GM12878 (cell line): ENCODE data around the gene PIGL. TPM values are rescaled to one million over a fixed set of nuclear protein-coding genes. Genes with fewer than 3 reads are reported as not detected.

Experiments used
- ATAC-seq: fragments of 200-7000 bp; cut with Tn5 transposase; 3 replicates; pipeline ENCODE4 v1.9.1; 2020; ENCODE audit warnings: mild to moderate bottlenecking, moderate library complexity
- BruUV-seq: library from RNA; stranded (reverse); fragments of 400-500 nt; replicated peaks from 2 replicates; lab custom pipeline; 2021; lab: Mats Ljungman, UMichigan
- CTCF ChIA-PET: fragments of 300-600 bp; sonication (Branson Sonifier 250); formaldehyde crosslinking; extraction: SDS; loops from one replicate; lab custom pipeline; 2021; ENCODE audit warnings: inconsistent platforms; lab: Yijun Ruan, JAX
- POLR2A ChIA-PET: fragments of 350-600 bp; formaldehyde crosslinking; extraction: SDS; loops from one replicate; lab custom pipeline; 2021; ENCODE audit warnings: inconsistent platforms; lab: Charles Lee
- RAD21 ChIA-PET: fragments of 300-600 bp; sonication (Branson Sonifier 250); formaldehyde crosslinking; loops from one replicate; lab custom pipeline; 2023; ENCODE audit warnings: antibody characterized with exemption; ENCODE audit not compliant: unreplicated experiment; lab: Charles Lee
- SMC1A ChIA-PET: fragments of 300-600 bp; sonication (Branson Sonifier 250); formaldehyde crosslinking; loops from one replicate; lab custom pipeline; 2023; ENCODE audit not compliant: unreplicated experiment, uncharacterized antibody; lab: Charles Lee
- DNase-seq: peaks from one replicate; pipeline ENCODE4 v3.0.0-alpha.2; 2011; ENCODE audit warnings: low read depth, low spot score
- FAIRE-seq: peaks from 3 replicates; lab custom pipeline; 2011; peaks lifted over from hg19 to GRCh38; lab: Jason Lieb, UNC
- H2AFZ ChIP-seq: 2 replicates; pipeline ENCODE4 v1.6.0; 2011; ENCODE audit warnings: low read depth, low read length, control low read depth; ENCODE audit not compliant: control insufficient read depth
- H3K27ac ChIP-seq: 2 replicates; pipeline ENCODE4 v1.5.1; 2011; ENCODE audit warnings: control low read depth; ENCODE audit not compliant: control insufficient read depth, insufficient read depth
- H3K27me3 ChIP-seq, 2 experiments: replicated peaks in 1 of 2; 2 replicates each; pipeline versions ENCODE4 v1.6.0 to v1.6.1; 2011; ENCODE audit warnings: low read length in 1 of 2; ENCODE audit not compliant: control insufficient read depth in 2 of 2, insufficient read depth in 2 of 2
- H3K36me3 ChIP-seq, 2 experiments: 2 replicates each; pipeline ENCODE4 v1.5.1; 2011; ENCODE audit warnings: low read length in 1 of 2; ENCODE audit not compliant: control insufficient read depth in 2 of 2, insufficient read depth in 2 of 2
- H3K4me1 ChIP-seq: 2 replicates; pipeline ENCODE4 v1.6.1; 2011; ENCODE audit warnings: mild to moderate bottlenecking, low read length, moderate library complexity, mixed read lengths; ENCODE audit not compliant: control insufficient read depth, insufficient read depth
- H3K4me2 ChIP-seq: 2 replicates; pipeline ENCODE4 v1.6.0; 2011; ENCODE audit warnings: control low read depth; ENCODE audit not compliant: control insufficient read depth, insufficient read depth
- H3K4me3 ChIP-seq: fragments of 200-600 bp; sonication (generic); 2 replicates; pipeline ENCODE4 v1.5.1; 2016
- H3K79me2 ChIP-seq: 2 replicates; pipeline ENCODE4 v1.6.0; 2011; ENCODE audit warnings: low read length; ENCODE audit not compliant: control insufficient read depth, insufficient read depth
- H3K9ac ChIP-seq: 2 replicates; pipeline ENCODE4 v1.8.0; 2011; ENCODE audit warnings: low read length, control low read depth, mixed read lengths; ENCODE audit not compliant: control insufficient read depth, insufficient read depth
- H3K9me3 ChIP-seq: replicated peaks from 3 replicates; pipeline ENCODE4 v1.5.1; 2011; ENCODE audit warnings: mild to moderate bottlenecking, low read length; ENCODE audit not compliant: control insufficient read depth, insufficient read depth
- H4K20me1 ChIP-seq: 2 replicates; pipeline ENCODE4 v1.6.0; 2011; ENCODE audit not compliant: control insufficient read depth, insufficient read depth
- CHD2 ChIP-seq: IDR thresholded peaks from 2 replicates; pipeline ENCODE4 v1.6.1; 2011; ENCODE audit warnings: low read depth, low read length, improper control_type of control experiment, borderline replicate concordance
- CREM ChIP-seq: IDR thresholded peaks from 2 replicates; pipeline ENCODE4 v1.6.1; 2014; ENCODE audit warnings: antibody characterized with exemption, low read depth
- ESRRA ChIP-seq: IDR thresholded peaks from 2 replicates; pipeline ENCODE4 v1.6.1; 2012; ENCODE audit warnings: mild to moderate bottlenecking, low read length, improper control_type of control experiment
- EZH2 ChIP-seq: IDR thresholded peaks from 2 replicates; pipeline ENCODE4 v1.6.1; 2012; ENCODE audit warnings: low read depth, mild to moderate bottlenecking, control low read depth, inconsistent platforms, low read length, borderline replicate concordance; ENCODE audit not compliant: control insufficient read depth
- FOXM1 ChIP-seq: IDR thresholded peaks from 2 replicates; pipeline ENCODE4 v1.6.1; 2012; ENCODE audit warnings: low read depth, mild to moderate bottlenecking, inconsistent platforms, low read length, moderate library complexity
- GABPA ChIP-seq: IDR thresholded peaks from 2 replicates; pipeline ENCODE4 v1.6.1; 2014; ENCODE audit warnings: antibody characterized with exemption, low read depth, mild to moderate bottlenecking, inconsistent platforms
- HDAC6 ChIP-seq: fragments of 200-600 bp; sonication (generic); IDR thresholded peaks from one replicate; pipeline ENCODE4 v1.8.0; 2017; ENCODE audit warnings: antibody characterized with exemption; ENCODE audit not compliant: unreplicated experiment
- JUNB ChIP-seq: IDR thresholded peaks from 2 replicates; pipeline ENCODE4 v1.6.1; 2016; ENCODE audit warnings: antibody characterized with exemption, mild to moderate bottlenecking
- LARP7 ChIP-seq: fragments of 450-650 bp; IDR thresholded peaks from 2 replicates; pipeline ENCODE4 v1.6.1; 2017; ENCODE audit warnings: mild to moderate bottlenecking
- PAX5 ChIP-seq: IDR thresholded peaks from 2 replicates; pipeline ENCODE4 v1.6.1; 2011; ENCODE audit warnings: low read depth, low read length, borderline replicate concordance
- RCOR1 ChIP-seq: conservative IDR thresholded peaks from 2 replicates; pipeline ENCODE4 v1.6.1; 2012; ENCODE audit warnings: low read depth, low read length, improper control_type of control experiment
- SUZ12 ChIP-seq: fragments of 200-600 bp; sonication (generic); IDR thresholded peaks from one replicate; pipeline ENCODE4 v1.6.1; 2018; ENCODE audit warnings: antibody characterized with exemption, mild to moderate bottlenecking; ENCODE audit not compliant: unreplicated experiment
- TBL1XR1 ChIP-seq: IDR thresholded peaks from 2 replicates; pipeline ENCODE4 v1.6.1; 2012; ENCODE audit warnings: low read depth, low read length, improper control_type of control experiment
- ZNF24 ChIP-seq: fragments of 450-650 bp; IDR thresholded peaks from 2 replicates; pipeline ENCODE4 v1.6.1; 2017; ENCODE audit warnings: antibody characterized with exemption, mild to moderate bottlenecking
- ZNF622 ChIP-seq: fragments of 450-650 bp; IDR thresholded peaks from 2 replicates; pipeline ENCODE4 v1.6.1; 2017; ENCODE audit warnings: mild to moderate bottlenecking, inconsistent platforms
- WGBS: methylation state at CpG from one replicate; pipeline ENCODE4 v1.1.6; 2016; ENCODE audit warnings: low lambda C conversion rate; ENCODE audit not compliant: insufficient replicate concordance, insufficient coverage; ENCODE audit errors: missing lambda C conversion rate; 5-methylcytosine and 5-hydroxymethylcytosine counted together
- in situ Hi-C: fragments of 300-500 bp; cut with MboI; formaldehyde crosslinking; loops from 9 replicates; pipeline ENCODE4 v1.14.3; 2018; ENCODE audit warnings: mixed read lengths
- intact Hi-C: fragments of 100-400 bp; cut with micrococcal nuclease; formaldehyde crosslinking; loops from one replicate; pipeline ENCODE4 v1.14.2; 2022; ENCODE audit not compliant: unreplicated experiment
- polyA plus RNA-seq, 11 experiments: library from polyadenylated mRNA; depleted of rRNA in 4 of 11; unstranded in 6 of 11; stranded (reverse) in 5 of 11; fragments of >200 nt; fragmentation: Nextera tagmentation in 4 of 11; fragmentation: Illumina TruSeq in 1 of 11; extraction: Ambion mirVana in 4 of 11; extraction: Trizol in 1 of 11; gene quantifications; 1 replicate in 1 of 11; 2 replicates in 10 of 11; pipeline versions ENCODE4 v1.2.1 to v1.2.3, GENCODE V29; 2011 to 2016; ENCODE audit warnings: inconsistent platforms in 2 of 11, missing spikeins in 2 of 11, low read depth in 1 of 11
- total RNA-seq, 4 experiments: library from RNA; depleted of rRNA in 3 of 4; stranded (reverse); fragments of >200 nt in 3 of 4; fragmentation: Illumina TruSeq in 1 of 4; extraction: Trizol in 1 of 4; gene quantifications; 2 replicates each; pipeline versions ENCODE4 v1.2.1 to v1.2.3, GENCODE V29; 2013 to 2021
- TF ChIP-seq, protein P1 (sequence below): fragments of 450-650 bp; IDR thresholded peaks from 2 replicates; pipeline ENCODE4 v1.6.1; 2017; ENCODE audit warnings: mild to moderate bottlenecking

Gene PIGL
- total and polyA plus RNA-seq, 10 of the 15 experiments (the other 5 are each of a cell fraction or from before 2014, with no cell fraction given): 25.9 to 52.5 (median 30.2) TPM

DNA sequence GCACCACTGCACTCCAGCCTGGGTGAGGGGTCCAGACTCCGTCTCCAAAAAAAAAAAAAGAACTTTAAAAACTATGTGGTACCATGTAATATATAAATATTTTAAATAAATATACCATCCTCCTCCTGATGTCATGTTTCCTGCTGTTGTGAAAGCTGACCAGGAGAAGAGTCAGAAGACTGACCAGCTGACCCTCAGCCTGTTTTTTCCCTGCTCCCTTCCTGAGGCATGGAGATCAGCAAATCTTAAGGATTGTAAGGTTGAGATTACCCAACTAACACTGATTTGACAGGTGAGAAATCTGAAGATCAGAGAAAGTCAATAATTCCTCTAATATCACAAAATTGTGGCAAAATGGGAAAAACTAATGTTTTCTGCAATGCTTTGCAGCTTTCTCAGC, 19.7 kb upstream of the PIGL start:
- no peak for ATAC-seq
- no TSS peak for BruUV-seq
- Histone ChIP-seq H3K9me3 (no peaks in the 10 kb centered on the region; the same call in 2 of the 3 replicates), H2AFZ (no peak overlapping the region), H3K27me3 (no peaks in the 10 kb centered on the region), H3K9ac (no peak overlapping the region), H4K20me1 (no peaks in the 10 kb centered on the region), H3K79me2 (peaks cover 54% of the 10 kb centered on the region), H3K4me1 (peaks cover 3% of the 10 kb centered on the region), H3K4me3 (no peak overlapping the region), H3K27ac (no peak overlapping the region), H3K36me3 (peaks cover 0 to 7% of the 10 kb centered on the region in 2 experiments; a peak in 3 of 4 replicates), H3K4me2 (no peak overlapping the region)
- DNase-seq: no peak
- ChIA-PET RAD21 (no interaction called here), CTCF (interaction anchor here (0.6 kb wide), 1 partner anchor 166 kb away, joined by 3 read pairs; no protein-coding TSS in a partner anchor), POLR2A (interaction anchor here (0.6 to 0.7 kb wide), 2 partner anchors 49 to 358 kb away, joined by 4 read pairs; no protein-coding TSS in a partner anchor), SMC1A (no interaction called here)
- TF ChIP-seq ESRRA: no peak
- no peak for TF ChIP-seq LARP7
- TF ChIP-seq SUZ12: no peak
- no peak for TF ChIP-seq ZNF622
- TF ChIP-seq, protein P1, sequence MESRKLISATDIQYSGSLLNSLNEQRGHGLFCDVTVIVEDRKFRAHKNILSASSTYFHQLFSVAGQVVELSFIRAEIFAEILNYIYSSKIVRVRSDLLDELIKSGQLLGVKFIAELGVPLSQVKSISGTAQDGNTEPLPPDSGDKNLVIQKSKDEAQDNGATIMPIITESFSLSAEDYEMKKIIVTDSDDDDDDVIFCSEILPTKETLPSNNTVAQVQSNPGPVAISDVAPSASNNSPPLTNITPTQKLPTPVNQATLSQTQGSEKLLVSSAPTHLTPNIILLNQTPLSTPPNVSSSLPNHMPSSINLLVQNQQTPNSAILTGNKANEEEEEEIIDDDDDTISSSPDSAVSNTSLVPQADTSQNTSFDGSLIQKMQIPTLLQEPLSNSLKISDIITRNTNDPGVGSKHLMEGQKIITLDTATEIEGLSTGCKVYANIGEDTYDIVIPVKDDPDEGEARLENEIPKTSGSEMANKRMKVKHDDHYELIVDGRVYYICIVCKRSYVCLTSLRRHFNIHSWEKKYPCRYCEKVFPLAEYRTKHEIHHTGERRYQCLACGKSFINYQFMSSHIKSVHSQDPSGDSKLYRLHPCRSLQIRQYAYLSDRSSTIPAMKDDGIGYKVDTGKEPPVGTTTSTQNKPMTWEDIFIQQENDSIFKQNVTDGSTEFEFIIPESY: no peak
- TF ChIP-seq JUNB: no peak
- no peak for TF ChIP-seq RCOR1
- no peak for TF ChIP-seq PAX5
- TF ChIP-seq ZNF24: no peak
- TF ChIP-seq HDAC6: no peak
- TF ChIP-seq FOXM1: no peak
- no peak for TF ChIP-seq CREM
- TF ChIP-seq EZH2: no peak
- no peak for TF ChIP-seq GABPA
- no peak for TF ChIP-seq TBL1XR1
- TF ChIP-seq CHD2: no peak
- WGBS: 100% methylated on average over 1 of the region's 1 CpG
- in situ Hi-C loops (no loop called here), intact Hi-C loops (loop anchor here (5.0 kb wide), 1 partner anchor 50 kb away; no protein-coding TSS in a partner anchor)
- FAIRE-seq: no peak
